Measurements from ENCODE around the gene CHSY1. TPM values are rescaled to one million over a fixed set of nuclear protein-coding genes. Genes with fewer than 3 reads are reported as not detected.

CHSY1 gene
- total and polyA plus RNA-seq, 2 of the 4 experiments (the other 2 are of a cell fraction): 40.9 to 53.2 TPM

- no peak overlapping the region for H3K27ac ChIP-seq (ENCODE audit: insufficient read depth, low read length)
- no peak overlapping the region for H3K23ac ChIP-seq (ENCODE audit: low read depth, low read length)
- no peaks in the 10 kb centered on the region; the same call in 1 of the 2 replicates for H3K4me1 ChIP-seq (ENCODE audit: control insufficient read depth, insufficient read depth, low read length)
- in situ Hi-C loops (cut with MboI; ENCODE audit: low sequenced_read_pairs) (no loop called here), dilution Hi-C loops (cut with HindIII; ENCODE audit: low sequenced_read_pairs, unreplicated experiment) (no loop called here), intact Hi-C loops (cut with micrococcal nuclease) (no loop called here)
- H2AFZ ChIP-seq (replicated peaks; ENCODE audit: low read length, poor library complexity): no peak overlapping the region
- H4K91ac ChIP-seq (ENCODE audit: insufficient read depth, low read depth, low read length): no peak overlapping the region
- H3K9me1 ChIP-seq (ENCODE audit: insufficient read depth, low read length): peaks cover 5% of the 10 kb centered on the region; the same call in 1 of the 2 replicates
- H3K4ac ChIP-seq (ENCODE audit: low read depth, low read length): no peak overlapping the region
- no TSS peak for BruUV-seq (replicated peaks)
- no peak overlapping the region for H3K9ac ChIP-seq (ENCODE audit: low read depth, low read length)
- no peak for TF ChIP-seq RFX5 (IDR thresholded peaks at IDR 0.05; ENCODE audit: low read depth, low read length)
- TF ChIP-seq BHLHE40 (IDR thresholded peaks at IDR 0.05; ENCODE audit: low read depth, low read length): no peak
- TF ChIP-seq CEBPB (IDR thresholded peaks at IDR 0.05; ENCODE audit: low read depth, low read length): no peak
- TF ChIP-seq ELK1 (IDR thresholded peaks at IDR 0.05; ENCODE audit: borderline replicate concordance, low read depth, low read length): no peak
- no peak for TF ChIP-seq CTCF (conservative IDR thresholded peaks at IDR 0.05; ENCODE audit: low read depth, low read length)
- no peak for TF ChIP-seq POLR2A (IDR thresholded peaks at IDR 0.05; ENCODE audit: low read depth, low read length)
- TF ChIP-seq USF2 (IDR thresholded peaks at IDR 0.05; ENCODE audit: low read depth, low read length): no peak
- TF ChIP-seq MAFK (IDR thresholded peaks at IDR 0.05; ENCODE audit: low read depth, low read length): no peak
- TF ChIP-seq SMC3 (IDR thresholded peaks at IDR 0.05; ENCODE audit: low read depth, low read length): no peak
- 25% methylated on average over 1 of the region's 8 CpGs; no CpG with 5 or more reads in 1 of the 2 experiments for WGBS, 2 experiments (ENCODE audit: extremely low coverage in 2 of 2, insufficient read length in 1 of 2)
- ATAC-seq (ENCODE audit: low read depth): no peak
- H2BK120ac ChIP-seq (ENCODE audit: low read depth, low read length): no peak overlapping the region
- no peak overlapping the region; a peak in 1 of 4 replicates for H4K8ac ChIP-seq (ENCODE audit: low read depth in 2 of 2, low read length in 2 of 2)
- no peak for DNase-seq
- no peaks in the 10 kb centered on the region for H3K36me3 ChIP-seq (ENCODE audit: control insufficient read depth, insufficient read depth, low read length)
- H3K56ac ChIP-seq (ENCODE audit: extremely low read depth, insufficient read depth, low read length): no peak overlapping the region; the same call in 1 of the 2 replicates
- no peak overlapping the region for H3K14ac ChIP-seq (replicated peaks; ENCODE audit: low read depth, low read length)
- POLR2A ChIA-PET (ENCODE audit: unreplicated experiment): no interaction called here
- H2AK5ac ChIP-seq (ENCODE audit: low read depth, low read length): no peak overlapping the region
- H3K9me3 ChIP-seq (ENCODE audit: control insufficient read depth, insufficient read depth, low read length): no peaks in the 10 kb centered on the region
- H4K20me1 ChIP-seq (ENCODE audit: insufficient read depth, low read length): no peaks in the 10 kb centered on the region
- H4K5ac ChIP-seq (ENCODE audit: low read depth, low read length): no peak overlapping the region
- no peak overlapping the region for H2BK5ac ChIP-seq (ENCODE audit: low read depth, low read length, poor library complexity, severe bottlenecking)
- CTCF ChIA-PET: no interaction called here
- H3K4me3 ChIP-seq (ENCODE audit: insufficient read depth, low read depth, low read length): no peak overlapping the region
- H3K4me2 ChIP-seq (ENCODE audit: low read depth, low read length): no peak overlapping the region
- no peak overlapping the region; the same call in 2 of the 3 replicates for H2BK15ac ChIP-seq (ENCODE audit: low read depth, low read length)
- H3K27me3 ChIP-seq (ENCODE audit: control insufficient read depth, insufficient read depth, low read length): no peaks in the 10 kb centered on the region
- H3K18ac ChIP-seq (ENCODE audit: low read depth, low read length): no peak overlapping the region
- H2AK9ac ChIP-seq (replicated peaks; ENCODE audit: low read depth, low read length, poor library complexity): no peak overlapping the region
- H2BK20ac ChIP-seq (ENCODE audit: low read depth, low read length): no peak overlapping the region
- no peaks in the 10 kb centered on the region for H3K79me1 ChIP-seq (ENCODE audit: low read depth in 1 of 2, low read length in 2 of 2)
Measured at GRCh38 chr15:101151288-101151687, 100.6 kb downstream of the CHSY1 start.
